Progenitor cell of endocrine pancreas (in vitro differentiated cells): Measurements from ENCODE around the gene SLC39A13. TPM values are rescaled to one million over a fixed set of nuclear protein-coding genes. Genes with fewer than 3 reads are reported as not detected.

Experiments used
- DNase-seq: peaks from one replicate; pipeline ENCODE4 v3.0.0; 2021; ENCODE audit warnings: low spot score; ENCODE audit not compliant: unreplicated experiment
- H3K27ac Mint-ChIP-seq: 2 replicates; pipeline ENCODE4 v1.8.0; 2021; ENCODE audit warnings: mild to moderate bottlenecking, moderate library complexity, mixed read lengths
- H3K27me3 Mint-ChIP-seq: 2 replicates; pipeline ENCODE4 v1.8.0; 2021; ENCODE audit warnings: mixed read lengths
- H3K36me3 Mint-ChIP-seq: 2 replicates; pipeline ENCODE4 v1.8.0; 2022; ENCODE audit warnings: mixed read lengths; ENCODE audit not compliant: insufficient read depth
- H3K4me1 Mint-ChIP-seq: 2 replicates; pipeline ENCODE4 v1.8.0; 2021; ENCODE audit warnings: low read depth, mixed read lengths
- H3K4me3 Mint-ChIP-seq: 2 replicates; pipeline ENCODE4 v1.8.0; 2021; ENCODE audit warnings: low read depth, mild to moderate bottlenecking, moderate library complexity, mixed read lengths
- H3K9me3 Mint-ChIP-seq: 2 replicates; pipeline ENCODE4 v1.8.0; 2021; ENCODE audit warnings: low read depth, mixed read lengths
- CTCF ChIP-seq: fragments of 200-600 bp; sonication (generic); IDR thresholded peaks from one replicate; pipeline ENCODE4 v1.5.0; 2021; ENCODE audit warnings: antibody characterized with exemption, mild to moderate bottlenecking; ENCODE audit not compliant: unreplicated experiment
- total RNA-seq: library from RNA; stranded (reverse); gene quantifications from 2 replicates; pipeline ENCODE4 v1.2.1, GENCODE V29; 2021

The SLC39A13 gene
- total RNA-seq, 1 donor from 2014 or later, result 42.4 TPM

GRCh38 chr11:47415949-47416472 is 7.6 kb downstream of the SLC39A13 start:
- H3K9me3 Mint-ChIP-seq, result no peaks in the 10 kb centered on the region
- H3K27me3 Mint-ChIP-seq, result no peaks in the 10 kb centered on the region
- H3K4me3 Mint-ChIP-seq, result no peak overlapping the region
- no peak overlapping the region for H3K27ac Mint-ChIP-seq
- DNase-seq, result no peak
- H3K36me3 Mint-ChIP-seq, result peaks cover 13% of the 10 kb centered on the region
- TF ChIP-seq CTCF, result no peak
- H3K4me1 Mint-ChIP-seq, result peaks cover 2% of the 10 kb centered on the region

- peaks cover 2% of the 10 kb centered on the region for H3K4me1 Mint-ChIP-seq
- H3K4me3 Mint-ChIP-seq, result no peak overlapping the region
- TF ChIP-seq CTCF, result no peak
- peaks cover 15% of the 10 kb centered on the region for H3K36me3 Mint-ChIP-seq
- H3K9me3 Mint-ChIP-seq, result no peaks in the 10 kb centered on the region
- DNase-seq, result no peak
- H3K27ac Mint-ChIP-seq, result peak overlapping the region; percentile 75
- H3K27me3 Mint-ChIP-seq, result no peaks in the 10 kb centered on the region
Observed at GRCh38 chr11:47417712-47418111, 9.3 kb downstream of the SLC39A13 start.

- Mint-ChIP-seq H3K9me3 (no peaks in the 10 kb centered on the region), H3K27me3 (no peaks in the 10 kb centered on the region), H3K36me3 (peaks cover 14% of the 10 kb centered on the region), H3K4me3 (no peak overlapping the region), H3K4me1 (peaks cover 2% of the 10 kb centered on the region), H3K27ac (no peak overlapping the region)
- TF ChIP-seq CTCF, result no peak
- no peak for DNase-seq
Observed at GRCh38 chr11:47418454-47419259, 10.3 kb downstream of the SLC39A13 start.

- Mint-ChIP-seq H3K36me3 (peaks cover 9% of the 10 kb centered on the region), H3K27me3 (no peaks in the 10 kb centered on the region), H3K27ac (peak overlapping the region; percentile 99), H3K4me1 (peaks cover 13% of the 10 kb centered on the region), H3K4me3 (peak overlapping the region; percentile 100), H3K9me3 (no peaks in the 10 kb centered on the region)
- no peak for DNase-seq
- no peak for TF ChIP-seq CTCF
Observed at GRCh38 chr11:47425611-47426010, 17.2 kb downstream of the SLC39A13 start.

GRCh38 chr11:47426062-47426956 is 17.9 kb downstream of the SLC39A13 start, which contains the start of gene PSMC3:
PSMC3 (minus strand) TSS chr11:47426439; CDS start chr11:47426279, 160 bp downstream.
- TF ChIP-seq CTCF, result no peak
- H3K9me3 Mint-ChIP-seq, result no peaks in the 10 kb centered on the region
- DNase-seq, result peak; percentile 98
- peaks cover 13% of the 10 kb centered on the region for H3K4me1 Mint-ChIP-seq
- H3K27ac Mint-ChIP-seq, result peak within 1 kb of the TSS; percentile 99
- H3K36me3 Mint-ChIP-seq, result peaks cover 6% of the 10 kb centered on the region
- H3K27me3 Mint-ChIP-seq, result no peaks in the 10 kb centered on the region
- H3K4me3 Mint-ChIP-seq, result peak within 1 kb of the TSS; percentile 100
